Measurements from ENCODE around the gene MX2.

DNA sequence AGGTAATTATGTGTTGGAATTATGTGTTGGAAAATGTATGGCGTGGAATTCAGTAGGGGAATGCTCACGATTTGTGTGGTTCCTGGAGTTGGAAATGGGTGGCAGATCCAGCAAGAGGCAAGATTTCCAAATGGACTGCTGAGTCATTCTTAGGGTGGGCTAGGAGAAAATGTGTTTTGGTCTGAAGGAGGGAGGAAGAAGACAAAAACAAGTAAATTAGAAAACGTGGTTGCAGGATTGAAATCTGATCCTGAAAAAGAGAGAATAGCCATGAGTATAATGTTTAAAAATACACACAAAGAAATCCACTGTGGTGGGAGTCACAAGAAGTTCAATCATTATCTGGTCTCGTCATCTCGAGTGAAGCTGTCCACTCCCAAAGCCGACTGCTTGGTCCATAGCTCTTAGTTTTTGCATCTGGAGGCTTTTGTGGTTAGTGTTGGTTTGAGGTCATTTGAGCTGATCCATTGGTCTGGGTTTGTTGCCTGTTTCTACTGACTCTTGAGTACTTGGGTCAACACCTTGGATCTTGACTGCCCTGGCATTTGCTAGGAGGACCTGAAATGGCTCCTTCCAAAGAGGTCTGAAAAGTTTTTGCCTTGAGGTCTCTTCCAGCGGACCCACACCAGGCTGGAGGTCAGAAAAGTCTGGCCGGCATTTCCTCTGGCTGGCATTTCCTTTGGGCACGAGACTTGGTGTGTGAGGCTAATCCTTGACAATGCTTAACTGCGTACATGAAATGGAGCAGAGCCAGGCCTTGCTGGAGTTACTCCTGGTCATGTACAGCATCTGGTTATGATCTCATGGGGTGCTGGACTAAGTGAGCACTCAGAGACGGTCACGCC is 9.2 kb downstream of the MX2 start:
- TF ChIP-seq, protein P1, sequence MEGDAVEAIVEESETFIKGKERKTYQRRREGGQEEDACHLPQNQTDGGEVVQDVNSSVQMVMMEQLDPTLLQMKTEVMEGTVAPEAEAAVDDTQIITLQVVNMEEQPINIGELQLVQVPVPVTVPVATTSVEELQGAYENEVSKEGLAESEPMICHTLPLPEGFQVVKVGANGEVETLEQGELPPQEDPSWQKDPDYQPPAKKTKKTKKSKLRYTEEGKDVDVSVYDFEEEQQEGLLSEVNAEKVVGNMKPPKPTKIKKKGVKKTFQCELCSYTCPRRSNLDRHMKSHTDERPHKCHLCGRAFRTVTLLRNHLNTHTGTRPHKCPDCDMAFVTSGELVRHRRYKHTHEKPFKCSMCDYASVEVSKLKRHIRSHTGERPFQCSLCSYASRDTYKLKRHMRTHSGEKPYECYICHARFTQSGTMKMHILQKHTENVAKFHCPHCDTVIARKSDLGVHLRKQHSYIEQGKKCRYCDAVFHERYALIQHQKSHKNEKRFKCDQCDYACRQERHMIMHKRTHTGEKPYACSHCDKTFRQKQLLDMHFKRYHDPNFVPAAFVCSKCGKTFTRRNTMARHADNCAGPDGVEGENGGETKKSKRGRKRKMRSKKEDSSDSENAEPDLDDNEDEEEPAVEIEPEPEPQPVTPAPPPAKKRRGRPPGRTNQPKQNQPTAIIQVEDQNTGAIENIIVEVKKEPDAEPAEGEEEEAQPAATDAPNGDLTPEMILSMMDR (conservative IDR thresholded peaks at IDR 0.05 in 1 of 2, IDR thresholded peaks at IDR 0.05 in 1 of 2; ENCODE audit: extremely low read depth in 1 of 2, insufficient read depth in 1 of 2, low read depth in 1 of 2, low read length in 2 of 2), result no peak
- TF ChIP-seq EZH2 (IDR thresholded peaks at IDR 0.05; ENCODE audit: borderline replicate concordance, low read length), result no peak
